T-helper 17 cell (primary cell): Measurements from ENCODE around the gene MYO7A. TPM values are rescaled to one million over a fixed set of nuclear protein-coding genes. Genes with fewer than 3 reads are reported as not detected.

ENCODE experiments used
- ATAC-seq: fragments of 150-1000 bp; cut with Tn5 transposase; 2 replicates; pipeline ENCODE4 v1.10.0; 2021; ENCODE audit warnings: mild to moderate bottlenecking, moderate library complexity
- DNase-seq, 3 donors: peaks; one replicate each; pipeline versions ENCODE4 v3.0.0 to v3.0.0-alpha.2; 2020 to 2021
- H3K9me3 ChIP-seq: one replicate; pipeline ENCODE4 v1.7.0; 2013; ENCODE audit warnings: low read length, mild to moderate bottlenecking; ENCODE audit not compliant: control insufficient read depth, poor library complexity, severe bottlenecking
- H3K27ac Mint-ChIP-seq: one replicate; pipeline ENCODE4 v1.8.0; 2022; ENCODE audit warnings: mild to moderate bottlenecking, moderate library complexity, mixed read lengths
- H3K27me3 Mint-ChIP-seq: one replicate; pipeline ENCODE4 v1.8.0; 2022; ENCODE audit warnings: mixed read lengths
- H3K36me3 Mint-ChIP-seq: one replicate; pipeline ENCODE4 v1.8.0; 2022; ENCODE audit warnings: low read depth, mixed read lengths
- H3K4me1 Mint-ChIP-seq: one replicate; pipeline ENCODE4 v1.8.0; 2022; ENCODE audit warnings: mild to moderate bottlenecking, mixed read lengths
- H3K4me3 Mint-ChIP-seq: one replicate; pipeline ENCODE4 v1.8.0; 2022; ENCODE audit warnings: mild to moderate bottlenecking, moderate library complexity, mixed read lengths
- total RNA-seq, 4 donors: library from RNA in 2 of 4; stranded (reverse) in 2 of 4; gene quantifications; one replicate each; pipeline ENCODE4 v1.2.3 and lab custom pipeline; 2022 to 2026

The MYO7A gene
- total RNA-seq (1 to 10 TPM in 1 of 2 donors, under 1 TPM in 1; 0.57 to 1.7 TPM), total RNA-seq (lab: John Stamatoyannopoulos, UW) (10.7 to 12.0 reads per million in 2 donors)

GRCh38 chr11:77127920-77128691 lies at the start of gene MYO7A:
TSS of gene MYO7A (plus strand) at chr11:77128246. CDS start at chr11:77130635, 2,389 bp downstream.
- ATAC-seq (peak; percentile 7), DNase-seq (no peak)
- H3K36me3 Mint-ChIP-seq, result no peaks in the 10 kb centered on the region
- no peaks in the 10 kb centered on the region for H3K27me3 Mint-ChIP-seq
- H3K4me3 Mint-ChIP-seq, result peak within 1 kb of the TSS; percentile 74
- H3K27ac Mint-ChIP-seq, result no peak within 1 kb of the TSS
- H3K4me1 Mint-ChIP-seq, result peaks cover 12% of the 10 kb centered on the region
- H3K9me3 ChIP-seq, result no peaks in the 10 kb centered on the region

GRCh38 chr11:77079666-77080065 lies 48.4 kb upstream of the MYO7A start:
- Mint-ChIP-seq H3K27ac (no peak overlapping the region), H3K4me1 (peaks cover 17% of the 10 kb centered on the region), H3K27me3 (no peaks in the 10 kb centered on the region), H3K36me3 (no peaks in the 10 kb centered on the region), H3K4me3 (no peak overlapping the region)
- DNase-seq (no peak), ATAC-seq (no peak)
- H3K9me3 ChIP-seq, result no peaks in the 10 kb centered on the region

GRCh38 chr11:77080643-77081210 lies 47.3 kb upstream of the MYO7A start:
- no peaks in the 10 kb centered on the region for H3K9me3 ChIP-seq
- Mint-ChIP-seq H3K27ac (no peak overlapping the region), H3K27me3 (no peaks in the 10 kb centered on the region), H3K4me3 (no peak overlapping the region), H3K4me1 (peaks cover 17% of the 10 kb centered on the region), H3K36me3 (no peaks in the 10 kb centered on the region)
- ATAC-seq, result no peak
- DNase-seq, result peak; percentile 1 to 5 (median 3)

- peaks cover 15% of the 10 kb centered on the region for H3K4me1 Mint-ChIP-seq
- DNase-seq (peak; percentile 1 to 9 (median 6)), ATAC-seq (no peak)
- H3K36me3 Mint-ChIP-seq, result no peaks in the 10 kb centered on the region
- peak overlapping the region; percentile 83 for H3K4me3 Mint-ChIP-seq
- H3K27me3 Mint-ChIP-seq, result no peaks in the 10 kb centered on the region
- H3K27ac Mint-ChIP-seq, result peak overlapping the region; percentile 85
- no peaks in the 10 kb centered on the region for H3K9me3 ChIP-seq
Measured at GRCh38 chr11:77081381-77081851, 46.6 kb upstream of the MYO7A start.

GRCh38 chr11:77081976-77082836 lies 45.8 kb upstream of the MYO7A start:
- Mint-ChIP-seq H3K4me1 (peaks cover 14% of the 10 kb centered on the region), H3K27me3 (no peaks in the 10 kb centered on the region), H3K36me3 (no peaks in the 10 kb centered on the region), H3K4me3 (peak overlapping the region; percentile 83), H3K27ac (peak overlapping the region; percentile 85)
- DNase-seq (peak; percentile 4 to 6 (median 6)), ATAC-seq (peak; percentile 20)
- no peaks in the 10 kb centered on the region for H3K9me3 ChIP-seq

GRCh38 chr11:77082838-77083565 lies 45.0 kb upstream of the MYO7A start:
- ATAC-seq, result peak; percentile 77
- Mint-ChIP-seq H3K27me3 (no peaks in the 10 kb centered on the region), H3K27ac (peak overlapping the region; percentile 85), H3K4me1 (peaks cover 14% of the 10 kb centered on the region), H3K36me3 (no peaks in the 10 kb centered on the region), H3K4me3 (peak overlapping the region; percentile 83)
- DNase-seq, result peak; percentile 7 to 11 (median 8)
- no peaks in the 10 kb centered on the region for H3K9me3 ChIP-seq

- Mint-ChIP-seq H3K4me3 (peak overlapping the region; percentile 43), H3K36me3 (no peaks in the 10 kb centered on the region), H3K27me3 (no peaks in the 10 kb centered on the region), H3K27ac (peak overlapping the region; percentile 85), H3K4me1 (peaks cover 14% of the 10 kb centered on the region)
- no peaks in the 10 kb centered on the region for H3K9me3 ChIP-seq
- DNase-seq (peak in 2 of 3 donors; percentile 1 to 5), ATAC-seq (no peak)
Measured at GRCh38 chr11:77083566-77084245, 44.3 kb upstream of the MYO7A start.

GRCh38 chr11:77084581-77085191 lies 43.4 kb upstream of the MYO7A start:
- H3K27ac Mint-ChIP-seq, result no peak overlapping the region
- H3K4me1 Mint-ChIP-seq, result peaks cover 14% of the 10 kb centered on the region
- ATAC-seq (no peak), DNase-seq (peak in 2 of 3 donors; percentile 2 to 7)
- H3K4me3 Mint-ChIP-seq, result no peak overlapping the region
- no peaks in the 10 kb centered on the region for H3K27me3 Mint-ChIP-seq
- H3K36me3 Mint-ChIP-seq, result no peaks in the 10 kb centered on the region
- H3K9me3 ChIP-seq, result no peaks in the 10 kb centered on the region

- ATAC-seq (no peak), DNase-seq (peak in 2 of 3 donors; percentile 1)
- Mint-ChIP-seq H3K27ac (no peak overlapping the region), H3K4me3 (no peak overlapping the region), H3K27me3 (no peaks in the 10 kb centered on the region), H3K4me1 (peaks cover 14% of the 10 kb centered on the region), H3K36me3 (no peaks in the 10 kb centered on the region)
- H3K9me3 ChIP-seq, result no peaks in the 10 kb centered on the region
Measured at GRCh38 chr11:77085652-77086051, 42.4 kb upstream of the MYO7A start.

GRCh38 chr11:77086521-77087472 lies 41.2 kb upstream of the MYO7A start:
- Mint-ChIP-seq H3K36me3 (no peaks in the 10 kb centered on the region), H3K4me3 (peak overlapping the region; percentile 41), H3K4me1 (peaks cover 15% of the 10 kb centered on the region), H3K27ac (no peak overlapping the region), H3K27me3 (no peaks in the 10 kb centered on the region)
- no peaks in the 10 kb centered on the region for H3K9me3 ChIP-seq
- ATAC-seq, result no peak
- peak in 1 of 3 donors; percentile 3 for DNase-seq

GRCh38 chr11:77087723-77088225 lies 40.3 kb upstream of the MYO7A start:
- Mint-ChIP-seq H3K36me3 (no peaks in the 10 kb centered on the region), H3K27ac (no peak overlapping the region)
- no peak for ATAC-seq

More at GRCh38 chr11:77087723-77088225, 40.3 kb upstream of the MYO7A start:
- Mint-ChIP-seq H3K4me1 (peaks cover 9% of the 10 kb centered on the region), H3K27me3 (no peaks in the 10 kb centered on the region), H3K4me3 (no peak overlapping the region)
- H3K9me3 ChIP-seq, result no peaks in the 10 kb centered on the region
- no peak for DNase-seq
